Suprapubic skin (tissue), 4 donors: Measurements from ENCODE around the gene RGPD8. TPM values are rescaled to one million over a fixed set of nuclear protein-coding genes. Genes with fewer than 3 reads are reported as not detected.
"Not testable (repeated sequence)": the region's sequence is repeated elsewhere in the genome, so short reads cannot be mapped to it uniquely, and the experiment has no call there.

ENCODE experiments used
- DNase-seq, 2 donors: peaks; one replicate each; pipeline ENCODE4 v3.0.0-alpha.2; 2019; ENCODE audit warnings: low spot score in 2 of 2
- H3K27ac ChIP-seq: fragments of 200-600 bp; sonication (generic); one replicate; pipeline ENCODE4 v1.5.1; 2019
- H3K27me3 ChIP-seq: fragments of 200-600 bp; sonication (generic); one replicate; pipeline ENCODE4 v1.5.1; 2019
- H3K36me3 ChIP-seq: fragments of 200-600 bp; sonication (generic); one replicate; pipeline ENCODE4 v1.5.1; 2019
- H3K4me1 ChIP-seq: fragments of 200-600 bp; sonication (generic); one replicate; pipeline ENCODE4 v1.5.1; 2019
- H3K4me3 ChIP-seq: fragments of 200-600 bp; sonication (generic); one replicate; pipeline ENCODE4 v1.5.1; 2019; ENCODE audit warnings: mild to moderate bottlenecking
- H3K9me3 ChIP-seq: fragments of 200-600 bp; sonication (generic); one replicate; pipeline ENCODE4 v1.5.1; 2019
- EP300 ChIP-seq: sonication (generic); formaldehyde crosslinking; IDR thresholded peaks from one replicate; pipeline ENCODE4 v1.6.1; 2017; ENCODE audit warnings: antibody characterized with exemption
- POLR2A ChIP-seq, 2 donors: fragments of 450-650 bp; IDR thresholded peaks; one replicate each; pipeline ENCODE4 v1.6.1; 2017; ENCODE audit warnings: antibody characterized with exemption in 2 of 2, mild to moderate bottlenecking in 2 of 2, moderate library complexity in 2 of 2
- POLR2AphosphoS5 ChIP-seq, 3 donors: sonication (generic); formaldehyde crosslinking; IDR thresholded peaks; one replicate each; pipeline ENCODE4 v1.6.1; 2017; ENCODE audit warnings: antibody characterized with exemption in 3 of 3
- WGBS: methylation state at CpG from one replicate; pipeline ENCODE4 v1.1.5; 2018; 5-methylcytosine and 5-hydroxymethylcytosine counted together
- total RNA-seq, 4 donors: library from RNA; depleted of rRNA; stranded (reverse); fragments of >200 nt; gene quantifications; one replicate each; pipeline ENCODE4 v1.1.0, GENCODE V29; 2016
- TF ChIP-seq, protein P1 (sequence below), 2 donors: fragments of 200-600 bp in 1 of 2; fragments of 450-650 bp in 1 of 2; sonication (generic) in 1 of 2; IDR thresholded peaks; one replicate each; pipeline ENCODE4 v1.5.1; 2016 to 2019; ENCODE audit warnings: antibody characterized with exemption in 2 of 2, mild to moderate bottlenecking in 1 of 2, moderate library complexity in 1 of 2

RGPD8 gene
- total RNA-seq, 4 donors from 2014 or later, result 12.1 to 69.9 (median 19.1) TPM

GRCh38 chr2:112449854-112450253 lies 16.4 kb upstream of the RGPD8 start:
- Histone ChIP-seq H3K27me3 (no peaks in the 10 kb centered on the region), H3K4me3 (no peak overlapping the region), H3K9me3 (no peaks in the 10 kb centered on the region), H3K27ac (no peak overlapping the region), H3K36me3 (no peaks in the 10 kb centered on the region), H3K4me1 (no peaks in the 10 kb centered on the region)
- no peak for DNase-seq
- TF ChIP-seq, protein P1, sequence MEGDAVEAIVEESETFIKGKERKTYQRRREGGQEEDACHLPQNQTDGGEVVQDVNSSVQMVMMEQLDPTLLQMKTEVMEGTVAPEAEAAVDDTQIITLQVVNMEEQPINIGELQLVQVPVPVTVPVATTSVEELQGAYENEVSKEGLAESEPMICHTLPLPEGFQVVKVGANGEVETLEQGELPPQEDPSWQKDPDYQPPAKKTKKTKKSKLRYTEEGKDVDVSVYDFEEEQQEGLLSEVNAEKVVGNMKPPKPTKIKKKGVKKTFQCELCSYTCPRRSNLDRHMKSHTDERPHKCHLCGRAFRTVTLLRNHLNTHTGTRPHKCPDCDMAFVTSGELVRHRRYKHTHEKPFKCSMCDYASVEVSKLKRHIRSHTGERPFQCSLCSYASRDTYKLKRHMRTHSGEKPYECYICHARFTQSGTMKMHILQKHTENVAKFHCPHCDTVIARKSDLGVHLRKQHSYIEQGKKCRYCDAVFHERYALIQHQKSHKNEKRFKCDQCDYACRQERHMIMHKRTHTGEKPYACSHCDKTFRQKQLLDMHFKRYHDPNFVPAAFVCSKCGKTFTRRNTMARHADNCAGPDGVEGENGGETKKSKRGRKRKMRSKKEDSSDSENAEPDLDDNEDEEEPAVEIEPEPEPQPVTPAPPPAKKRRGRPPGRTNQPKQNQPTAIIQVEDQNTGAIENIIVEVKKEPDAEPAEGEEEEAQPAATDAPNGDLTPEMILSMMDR (IDR thresholded peaks at IDR 0.05), result no peak
- TF ChIP-seq POLR2AphosphoS5 (IDR thresholded peaks at IDR 0.05) (no peak), POLR2A (IDR thresholded peaks at IDR 0.05) (no peak), EP300 (no peak)
- WGBS, result 91% methylated on average over 4 of the region's 4 CpGs

DNA sequence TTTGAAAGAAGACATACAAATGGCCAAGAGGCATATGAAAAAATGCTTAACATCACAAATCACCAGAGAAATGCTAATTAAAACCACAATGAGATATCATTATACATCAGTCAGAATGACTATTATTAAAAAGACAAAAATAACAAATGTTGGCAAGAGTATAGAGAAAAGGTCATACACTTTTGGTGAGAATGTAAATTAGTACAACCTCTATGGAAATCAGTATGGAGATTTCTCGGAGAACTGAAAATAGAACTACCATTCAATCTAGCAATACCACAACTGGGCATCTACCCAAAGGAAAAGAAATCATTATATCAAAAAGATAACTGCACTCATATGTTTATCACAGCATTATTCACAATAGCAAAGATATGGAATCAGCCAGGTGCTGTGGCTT lies 10.8 kb upstream of the RGPD8 start:
- H3K27me3 ChIP-seq, H3K4me1 ChIP-seq, DNase-seq, H3K36me3 ChIP-seq, H3K9me3 ChIP-seq, H3K27ac ChIP-seq, H3K4me3 ChIP-seq: not testable (repeated sequence)
- WGBS, result 89% methylated on average over 1 of the region's 1 CpG

GRCh38 chr2:112438603-112439261 lies 5.3 kb upstream of the RGPD8 start:
- H3K4me3 ChIP-seq, H3K9me3 ChIP-seq, H3K36me3 ChIP-seq, H3K27ac ChIP-seq, DNase-seq, H3K4me1 ChIP-seq: not testable (repeated sequence)
- H3K27me3 ChIP-seq, result peaks cover 12% of the 10 kb centered on the region
- 84% methylated on average over 6 of the region's 6 CpGs for WGBS

GRCh38 chr2:112437405-112437831 lies 4.0 kb upstream of the RGPD8 start:
- not testable (repeated sequence) for DNase-seq, H3K36me3 ChIP-seq, H3K4me3 ChIP-seq, H3K27ac ChIP-seq, H3K9me3 ChIP-seq, H3K4me1 ChIP-seq
- 77% methylated on average over 7 of the region's 16 CpGs for WGBS
- H3K27me3 ChIP-seq, result peaks cover 12% of the 10 kb centered on the region

GRCh38 chr2:112436993-112437392 lies 3.5 kb upstream of the RGPD8 start:
- H3K27ac ChIP-seq, H3K4me3 ChIP-seq, H3K36me3 ChIP-seq, H3K9me3 ChIP-seq, DNase-seq, H3K4me1 ChIP-seq: not testable (repeated sequence)
- WGBS, result no CpG with 5 or more reads among the region's 10 CpGs
- peaks cover 12% of the 10 kb centered on the region for H3K27me3 ChIP-seq

- not testable (repeated sequence) for DNase-seq, H3K9me3 ChIP-seq, H3K27ac ChIP-seq, H3K4me1 ChIP-seq, H3K36me3 ChIP-seq, H3K4me3 ChIP-seq
- WGBS, result 84% methylated on average over 12 of the region's 18 CpGs
- peaks cover 12% of the 10 kb centered on the region for H3K27me3 ChIP-seq
These were observed 2.4 kb upstream of the RGPD8 start for GRCh38 chr2:112435716-112436431.

GRCh38 chr2:112434890-112435715 lies 1.7 kb upstream of the RGPD8 start:
- DNase-seq, result peak in 1 of 2 donors; percentile 57

GRCh38 chr2:112433932-112434730 lies 686 bp upstream of the RGPD8 start:
- Histone ChIP-seq H3K27me3 (peaks cover 12% of the 10 kb centered on the region), H3K36me3 (no peaks in the 10 kb centered on the region), H3K4me1 (peaks cover 9% of the 10 kb centered on the region), H3K4me3 (no peak overlapping the region), H3K27ac (no peak overlapping the region), H3K9me3 (no peaks in the 10 kb centered on the region)
- TF ChIP-seq, protein P1 (IDR thresholded peaks at IDR 0.05), result no peak
- TF ChIP-seq POLR2A (IDR thresholded peaks at IDR 0.05), result no peak
- 76% methylated on average over 25 of the region's 31 CpGs for WGBS
- peak in 1 of 2 donors; percentile 58 for DNase-seq

More at GRCh38 chr2:112434890-112435715, 1.7 kb upstream of the RGPD8 start:
- not testable (repeated sequence) for H3K4me3 ChIP-seq, H3K4me1 ChIP-seq, H3K27ac ChIP-seq, H3K9me3 ChIP-seq, H3K36me3 ChIP-seq
- 64% methylated on average over 22 of the region's 33 CpGs for WGBS
- peaks cover 12% of the 10 kb centered on the region for H3K27me3 ChIP-seq

- H3K4me1 ChIP-seq, H3K36me3 ChIP-seq, H3K9me3 ChIP-seq: not testable (repeated sequence)
- H3K4me3 ChIP-seq, result peak overlapping the region; percentile 63
- H3K27me3 ChIP-seq, result peaks cover 12% of the 10 kb centered on the region
- peak in 1 of 2 donors; percentile 65 for DNase-seq
- H3K27ac ChIP-seq, result peak overlapping the region; percentile 85
- WGBS, result 7% methylated on average over 27 of the region's 98 CpGs
These were observed 538 bp downstream of the RGPD8 start for GRCh38 chr2:112432735-112433479.

DNA sequence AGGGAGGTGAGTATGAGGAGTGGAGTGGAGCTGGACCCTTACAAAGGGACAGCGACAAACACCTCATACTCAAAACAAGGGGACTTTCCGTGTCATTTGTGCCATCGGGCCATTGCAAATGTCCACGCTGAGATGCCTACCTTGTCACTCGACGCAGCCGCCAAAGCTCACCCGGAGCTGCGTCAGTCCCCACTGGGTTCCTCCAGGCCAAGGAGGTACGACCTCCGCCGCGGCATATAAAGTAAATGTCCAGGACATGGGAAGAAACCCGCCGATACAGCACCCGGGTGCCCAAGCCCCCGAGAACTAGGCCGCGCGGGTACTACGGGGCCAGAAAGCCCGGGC lies 1.1 kb downstream of the RGPD8 start:
- H3K27ac ChIP-seq, result peak overlapping the region; percentile 85
- DNase-seq, H3K27me3 ChIP-seq, H3K4me1 ChIP-seq, H3K9me3 ChIP-seq, H3K36me3 ChIP-seq: not testable (repeated sequence)
- peak overlapping the region; percentile 63 for H3K4me3 ChIP-seq
- 79% methylated on average over 11 of the region's 22 CpGs for WGBS
